CD4-positive, alpha-beta T cell treated with Interleukin-17A for 4 hours (primary cell): ENCODE results near the gene MSI2.

ENCODE experiments used
- DNase-seq: peaks from one replicate; pipeline ENCODE4 v3.0.0-alpha.2; 2020; ENCODE audit warnings: mixed read lengths

The MSI2 gene

GRCh38 chr17:57271821-57272220 is 15.5 kb downstream of the MSI2 start:
- no peak for DNase-seq

- DNase-seq: no peak
These were observed 17.2 kb downstream of the MSI2 start for GRCh38 chr17:57273490-57273889.

- DNase-seq: no peak
These were observed 17.8 kb downstream of the MSI2 start for GRCh38 chr17:57274162-57274561.

GRCh38 chr17:57275071-57275764 is 18.9 kb downstream of the MSI2 start:
- no peak for DNase-seq

- no peak for DNase-seq
These were observed 20.3 kb downstream of the MSI2 start for GRCh38 chr17:57276621-57277020.

GRCh38 chr17:57277923-57278604 is 21.7 kb downstream of the MSI2 start:
- no peak for DNase-seq

- no peak for DNase-seq
These were observed 22.5 kb downstream of the MSI2 start for GRCh38 chr17:57278740-57279387.

GRCh38 chr17:57279432-57279831 is 23.1 kb downstream of the MSI2 start:
- DNase-seq: no peak

GRCh38 chr17:57281887-57282286 is 25.6 kb downstream of the MSI2 start:
- peak; percentile 19 for DNase-seq

GRCh38 chr17:57282296-57282695 is 26.0 kb downstream of the MSI2 start:
- no peak for DNase-seq

GRCh38 chr17:57283203-57283971 is 27.1 kb downstream of the MSI2 start:
- no peak for DNase-seq

- no peak for DNase-seq
These were observed 28.3 kb downstream of the MSI2 start for GRCh38 chr17:57284583-57284982.

GRCh38 chr17:57284984-57285646 is 28.8 kb downstream of the MSI2 start:
- peak; percentile 51 for DNase-seq

GRCh38 chr17:57285701-57286100 is 29.4 kb downstream of the MSI2 start:
- DNase-seq: no peak

GRCh38 chr17:57286399-57287105 is 30.2 kb downstream of the MSI2 start:
- no peak for DNase-seq

GRCh38 chr17:57288040-57288772 is 31.9 kb downstream of the MSI2 start:
- DNase-seq: no peak

GRCh38 chr17:57288773-57289121 is 32.4 kb downstream of the MSI2 start:
- DNase-seq: no peak

GRCh38 chr17:57289130-57289529 is 32.8 kb downstream of the MSI2 start:
- no peak for DNase-seq

GRCh38 chr17:57289613-57290012 is 33.3 kb downstream of the MSI2 start:
- DNase-seq: no peak

GRCh38 chr17:57290981-57291380 is 34.7 kb downstream of the MSI2 start:
- DNase-seq: no peak

- no peak for DNase-seq
These were observed 35.8 kb downstream of the MSI2 start for GRCh38 chr17:57292091-57292490.

- DNase-seq: no peak
These were observed 36.8 kb downstream of the MSI2 start for GRCh38 chr17:57293077-57293476.
